K562 (cell line): Measurements from ENCODE around the gene CALY. TPM values are rescaled to one million over a fixed set of nuclear protein-coding genes. Genes with fewer than 3 reads are reported as not detected.

Experiments used
- ATAC-seq: fragments of 200-7000 bp; cut with Tn5 transposase; 3 replicates; pipeline ENCODE4 v1.9.1; 2020; ENCODE audit warnings: moderate library complexity
- BruUV-seq: library from RNA; stranded (reverse); fragments of 400-500 nt; replicated peaks from 2 replicates; lab custom pipeline; 2021; lab: Mats Ljungman, UMichigan
- CTCF ChIA-PET: fragments of 300-600 bp; formaldehyde crosslinking; extraction: SDS; loops from one replicate; lab custom pipeline; 2021; ENCODE audit warnings: low intra/inter-chr PET ratio; lab: Yijun Ruan, JAX
- POLR2A ChIA-PET: fragments of 300-600, 350-650 bp; sonication (Branson Sonifier 250); formaldehyde crosslinking; extraction: SDS; loops from one replicate; lab custom pipeline; 2021; ENCODE audit warnings: antibody characterized with exemption, inconsistent platforms; lab: Yijun Ruan, JAX
- DNase-seq, 4 experiments: peaks; one replicate each; pipeline versions ENCODE4 v3.0.0 to v3.0.0-alpha.2; 2011 to 2018; ENCODE audit warnings: low spot score in 3 of 4, mixed read lengths in 3 of 4; ENCODE audit errors: extremely low read depth in 1 of 4
- FAIRE-seq: peaks from 2 replicates; lab custom pipeline; 2011; peaks lifted over from hg19 to GRCh38; lab: Jason Lieb, UNC
- H2AFZ ChIP-seq: 2 replicates; pipeline ENCODE4 v1.6.0; 2011; ENCODE audit warnings: low read depth, low read length, control low read depth, inconsistent platforms
- H3K27ac ChIP-seq: fragments of 200-600 bp; 3 replicates; pipeline ENCODE4 v1.8.0; 2011; ENCODE audit warnings: low read depth, mild to moderate bottlenecking, control low read depth, inconsistent platforms, low read length, moderate library complexity, mixed read lengths; ENCODE audit errors: extremely low read depth
- H3K27me3 ChIP-seq, 2 experiments: fragments of 300-600 bp in 1 of 2; 2 replicates in 1 of 2; 3 replicates in 1 of 2; pipeline versions ENCODE4 v1.6.0 to v1.8.0; 2011; ENCODE audit warnings: inconsistent platforms in 2 of 2, low read length in 2 of 2, mild to moderate bottlenecking in 1 of 2, mixed read lengths in 1 of 2, moderate library complexity in 1 of 2; ENCODE audit not compliant: control insufficient read depth in 2 of 2, insufficient read depth in 2 of 2
- H3K36me3 ChIP-seq: fragments of 300-600 bp; 3 replicates; pipeline ENCODE4 v1.8.0; 2011; ENCODE audit warnings: mild to moderate bottlenecking, low read length, inconsistent platforms; ENCODE audit not compliant: control insufficient read depth, insufficient read depth
- H3K4me1 ChIP-seq, 2 experiments: fragments of 200-600 bp in 1 of 2; replicated peaks in 1 of 2; 2 replicates in 1 of 2; 3 replicates in 1 of 2; pipeline versions ENCODE4 v1.5.1 to v1.8.0; 2011; ENCODE audit warnings: inconsistent platforms in 2 of 2, low read length in 2 of 2, mild to moderate bottlenecking in 1 of 2, mixed read lengths in 1 of 2, moderate library complexity in 1 of 2; ENCODE audit not compliant: control insufficient read depth in 2 of 2, insufficient read depth in 2 of 2
- H3K4me2 ChIP-seq: 2 replicates; pipeline ENCODE4 v1.6.1; 2011; ENCODE audit warnings: low read length, control low read depth, inconsistent platforms, mixed read lengths; ENCODE audit not compliant: insufficient read depth
- H3K4me3 ChIP-seq: fragments of 200-600 bp; sonication (generic), shearing (Covaris generic); 2 replicates; pipeline ENCODE4 v1.5.1; 2016; ENCODE audit warnings: control low read depth, inconsistent platforms
- H3K79me2 ChIP-seq: fragments of 200-600 bp; 3 replicates; pipeline ENCODE4 v1.8.0; 2011; ENCODE audit warnings: low read length, inconsistent platforms; ENCODE audit not compliant: control insufficient read depth, insufficient read depth
- H3K9ac ChIP-seq, 2 experiments: 2 replicates each; pipeline versions ENCODE4 v1.6.0 to v1.6.1; 2011; ENCODE audit warnings: low read depth in 2 of 2, low read length in 2 of 2, control low read depth in 1 of 2, inconsistent platforms in 1 of 2, mild to moderate bottlenecking in 1 of 2, mixed read lengths in 1 of 2; ENCODE audit not compliant: insufficient read depth in 1 of 2
- H3K9me1 ChIP-seq: one replicate; pipeline ENCODE4 v1.6.0; 2011; ENCODE audit warnings: inconsistent platforms, mild to moderate bottlenecking, low read length, moderate library complexity; ENCODE audit not compliant: control insufficient read depth, insufficient read depth
- H3K9me3 ChIP-seq: replicated peaks from 2 replicates; pipeline ENCODE4 v1.5.1; 2011; ENCODE audit warnings: low read depth, low read length, inconsistent platforms; ENCODE audit not compliant: control insufficient read depth, insufficient read depth
- H4K20me1 ChIP-seq: replicated peaks from 2 replicates; pipeline ENCODE4 v1.6.1; 2011; ENCODE audit warnings: low read length, inconsistent platforms, mixed read lengths; ENCODE audit not compliant: control insufficient read depth, insufficient read depth
- ADNP ChIP-seq: fragments of 200-800 bp; sonication (Bioruptor generic); IDR thresholded peaks from 2 replicates; pipeline ENCODE4 v1.6.1; 2016; ENCODE audit warnings: missing genetic modification characterization, missing compliant biosample characterization
- ASH1L ChIP-seq: fragments of 450-650 bp; IDR thresholded peaks from 2 replicates; pipeline ENCODE4 v1.6.1; 2018; ENCODE audit warnings: borderline replicate concordance, mild to moderate bottlenecking, low read depth; ENCODE audit not compliant: partially characterized antibody
- BCOR ChIP-seq: fragments of 450-650 bp; IDR thresholded peaks from 2 replicates; pipeline ENCODE4 v1.6.1; 2016
- CC2D1A ChIP-seq: fragments of 450-650 bp; IDR thresholded peaks from 2 replicates; pipeline ENCODE4 v1.6.1; 2017; ENCODE audit warnings: mild to moderate bottlenecking
- EP400 ChIP-seq: fragments of 450-650 bp; IDR thresholded peaks from 2 replicates; pipeline ENCODE4 v1.6.1; 2017; ENCODE audit warnings: antibody characterized with exemption, mild to moderate bottlenecking, moderate library complexity
- FOXA3 ChIP-seq, 2 experiments: fragments of 450-650 bp in 1 of 2; sonication (generic) in 1 of 2; formaldehyde crosslinking; IDR thresholded peaks in 1 of 2; conservative IDR thresholded peaks in 1 of 2; 2 replicates each; pipeline versions ENCODE4 v1.4.0 to v1.8.0; 2020 to 2022; ENCODE audit warnings: mild to moderate bottlenecking in 2 of 2, missing genetic modification reagents in 1 of 2
- FOXP1 ChIP-seq: sonication (generic); formaldehyde crosslinking; IDR thresholded peaks from 2 replicates; pipeline ENCODE4 v1.8.0; 2022; ENCODE audit warnings: mild to moderate bottlenecking, missing genetic modification reagents
- PHF20 ChIP-seq: fragments of 450-650 bp; IDR thresholded peaks from 2 replicates; pipeline ENCODE4 v1.6.1; 2018; ENCODE audit not compliant: partially characterized antibody
- SRSF1 ChIP-seq: fragments of 200-400 bp; formaldehyde crosslinking; IDR thresholded peaks from 2 replicates; pipeline ENCODE4 v1.6.1; 2017; ENCODE audit warnings: mild to moderate bottlenecking, low read depth, low read length, moderate library complexity
- TRIM24 ChIP-seq, 2 experiments: fragments of 450-650 bp; IDR thresholded peaks; 2 replicates each; pipeline ENCODE4 v1.6.1; 2016
- ZEB2 ChIP-seq: fragments of 450-650 bp; IDR thresholded peaks from 2 replicates; pipeline ENCODE4 v1.6.1; 2016
- ZKSCAN3 ChIP-seq: fragments of 250-450 bp; sonication (Bioruptor Pico); IDR thresholded peaks from 2 replicates; pipeline ENCODE4 v1.4.0; 2020
- ZNF282 ChIP-seq: sonication (generic); formaldehyde crosslinking; IDR thresholded peaks from 2 replicates; pipeline ENCODE4 v1.8.1; 2023; ENCODE audit warnings: missing genetic modification reagents
- ZNF431 ChIP-seq: sonication (generic); formaldehyde crosslinking; IDR thresholded peaks from 2 replicates; pipeline ENCODE4 v1.8.0; 2022; ENCODE audit warnings: mild to moderate bottlenecking, missing genetic modification reagents
- ZNF764 ChIP-seq: fragments of 250-450 bp; sonication (Bioruptor Pico); IDR thresholded peaks from 2 replicates; pipeline ENCODE4 v1.4.0; 2020; ENCODE audit warnings: low read depth, mild to moderate bottlenecking, moderate library complexity
- WGBS: fragments of 100-300 bp; shearing (Covaris generic); methylation state at CpG from one replicate; pipeline ENCODE4 v1.1.6; 2016; ENCODE audit warnings: low coverage, mixed read lengths; ENCODE audit not compliant: insufficient coverage; ENCODE audit errors: missing lambda C conversion rate; 5-methylcytosine and 5-hydroxymethylcytosine counted together
- in situ Hi-C: fragments of 300-500 bp; cut with MboI; formaldehyde crosslinking; loops from 4 replicates; pipeline ENCODE4 v1.15.0; 2018; ENCODE audit warnings: inconsistent platforms, mixed read lengths
- intact Hi-C: fragments of 100-400 bp; cut with micrococcal nuclease; formaldehyde crosslinking; loops from 2 replicates; pipeline ENCODE4 v1.14.2; 2022
- polyA plus RNA-seq, 8 experiments: library from polyadenylated mRNA; depleted of rRNA in 4 of 8; stranded (reverse) in 5 of 8; unstranded in 3 of 8; fragments of >200 nt; fragmentation: Nextera tagmentation in 2 of 8; fragmentation: Illumina TruSeq in 1 of 8; extraction: Ambion mirVana in 2 of 8; extraction: Trizol in 1 of 8; gene quantifications; 2 replicates each; pipeline versions ENCODE4 v1.2.1 to v1.2.3, GENCODE V29; 2011 to 2014; ENCODE audit warnings: inconsistent platforms in 1 of 8, missing spikeins in 1 of 8
- total RNA-seq, 7 experiments: library from RNA; depleted of rRNA in 6 of 7; stranded (reverse); fragments of >200 nt in 6 of 7; fragmentation: Illumina TruSeq in 2 of 7; extraction: Trizol in 2 of 7; gene quantifications; 2 replicates each; pipeline versions ENCODE4 v1.2.1 to v1.2.3, GENCODE V29; 2011 to 2021; ENCODE audit warnings: low replicate concordance in 1 of 7
- TF ChIP-seq, protein P1 (sequence below): fragments of 450-650 bp; formaldehyde crosslinking; IDR thresholded peaks from 2 replicates; pipeline ENCODE4 v1.4.0; 2022; ENCODE audit warnings: missing genetic modification characterization
- TF ChIP-seq, protein P2 (sequence below): fragments of 250-450 bp; sonication (Bioruptor Pico); IDR thresholded peaks from 2 replicates; pipeline ENCODE4 v1.6.1; 2021; ENCODE audit warnings: mild to moderate bottlenecking
- TF ChIP-seq, protein P3 (sequence below): sonication (generic); formaldehyde crosslinking; IDR thresholded peaks from 2 replicates; pipeline ENCODE4 v1.8.0; 2023; ENCODE audit warnings: mild to moderate bottlenecking, missing genetic modification reagents

CALY gene
- total and polyA plus RNA-seq, 9 of the 15 experiments (the other 6 are each of a cell fraction or from before 2014, with no cell fraction given), result not detected

DNA sequence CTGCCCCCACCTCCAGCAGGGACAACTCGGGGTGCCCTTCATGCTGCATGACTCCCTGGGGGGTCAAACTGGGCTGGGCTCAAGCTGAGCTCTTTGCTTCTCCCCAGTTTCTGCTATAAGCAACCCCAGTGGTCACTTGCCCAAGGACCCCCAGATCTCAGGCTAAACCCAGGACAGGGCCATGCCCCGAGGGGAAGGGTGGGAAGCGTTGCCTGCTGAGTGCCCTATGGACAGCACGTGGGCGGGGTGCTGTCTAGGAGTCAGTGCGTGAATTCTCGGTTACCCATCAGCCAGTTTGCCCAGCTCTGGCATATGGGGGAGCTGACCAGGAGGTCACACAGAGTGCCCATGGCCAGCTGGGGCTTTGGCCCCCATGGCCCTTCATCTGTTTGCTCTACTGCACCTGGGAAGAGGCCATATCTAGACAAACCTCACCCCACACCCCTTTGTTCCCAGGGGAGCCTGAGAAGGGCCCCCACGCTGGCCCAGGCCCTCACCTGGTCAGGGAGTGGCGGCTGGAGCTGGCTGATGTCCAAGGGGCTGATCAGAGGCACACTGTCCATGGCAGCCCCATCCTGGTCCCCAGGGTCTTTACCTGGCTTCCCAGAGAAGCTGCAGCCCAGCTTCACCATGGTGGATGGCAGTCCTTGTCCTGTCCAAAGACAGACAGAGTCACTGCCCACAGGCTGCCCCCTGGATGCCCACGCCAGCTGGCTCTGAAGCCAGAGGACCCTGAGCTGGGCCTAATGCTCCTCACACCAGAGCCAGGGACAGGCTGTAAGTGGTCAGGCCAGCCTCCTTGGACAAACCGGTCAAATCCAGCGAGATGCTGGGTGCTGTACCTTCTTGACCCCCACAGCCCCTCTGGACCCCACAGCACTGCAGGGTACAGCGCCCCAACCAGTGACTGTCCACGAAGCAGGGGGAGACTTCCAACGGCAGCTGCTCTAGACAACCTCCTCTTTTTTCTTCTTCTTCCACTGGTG is 8.0 kb downstream of the CALY start:
- Histone ChIP-seq H3K79me2 (no peaks in the 10 kb centered on the region), H3K36me3 (no peaks in the 10 kb centered on the region), H3K4me2 (no peak overlapping the region), H3K27me3 (peaks cover 4 to 6% of the 10 kb centered on the region in 2 experiments; a peak in 3 of 5 replicates), H3K9me1 (no peaks in the 10 kb centered on the region), H3K4me3 (no peak overlapping the region), H3K27ac (no peak overlapping the region), H2AFZ (no peak overlapping the region), H3K4me1 (peaks cover 0 to 49% of the 10 kb centered on the region in 2 experiments; a peak in 3 of 5 replicates), H3K9me3 (no peaks in the 10 kb centered on the region), H3K9ac (peak overlapping the region in 1 of 2 experiments; percentile 13; a peak in 1 of 4 replicates), H4K20me1 (no peaks in the 10 kb centered on the region)
- ATAC-seq (no peak), FAIRE-seq (no peak), DNase-seq (no peak)
- intact Hi-C loops (loop anchor here (5.0 to 10.0 kb wide), 3 partner anchors 66 to 156 kb away; partner anchors contain the start of gene MTG1), in situ Hi-C loops (no loop called here)
- 7% methylated on average over 12 of the region's 15 CpGs for whole genome bisulfite sequencing
- CTCF ChIA-PET, result no interaction called here
- POLR2A ChIA-PET, result interaction anchor here (0.7 kb wide), 1 partner anchor 43 kb away, joined by 3 read pairs; no protein-coding TSS in a partner anchor
- BruUV-seq, result no TSS peak
- no peak for TF ChIP-seq FOXA3 (CRISPR knock-in tag; conservative IDR thresholded peaks at IDR 0.05 in 1 of 2, IDR thresholded peaks at IDR 0.05 in 1 of 2)
- TF ChIP-seq, protein P1, sequence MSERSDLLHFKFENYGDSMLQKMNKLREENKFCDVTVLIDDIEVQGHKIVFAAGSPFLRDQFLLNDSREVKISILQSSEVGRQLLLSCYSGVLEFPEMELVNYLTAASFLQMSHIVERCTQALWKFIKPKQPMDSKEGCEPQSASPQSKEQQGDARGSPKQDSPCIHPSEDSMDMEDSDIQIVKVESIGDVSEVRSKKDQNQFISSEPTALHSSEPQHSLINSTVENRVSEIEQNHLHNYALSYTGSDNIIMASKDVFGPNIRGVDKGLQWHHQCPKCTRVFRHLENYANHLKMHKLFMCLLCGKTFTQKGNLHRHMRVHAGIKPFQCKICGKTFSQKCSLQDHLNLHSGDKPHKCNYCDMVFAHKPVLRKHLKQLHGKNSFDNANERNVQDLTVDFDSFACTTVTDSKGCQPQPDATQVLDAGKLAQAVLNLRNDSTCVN (CRISPR knock-in tag), result no peak
- TF ChIP-seq ZNF282 (CRISPR knock-in tag), result no peak
- TF ChIP-seq ZKSCAN3 (CRISPR knock-in tag), result no peak
- no peak for TF ChIP-seq SRSF1
- TF ChIP-seq, protein P2, sequence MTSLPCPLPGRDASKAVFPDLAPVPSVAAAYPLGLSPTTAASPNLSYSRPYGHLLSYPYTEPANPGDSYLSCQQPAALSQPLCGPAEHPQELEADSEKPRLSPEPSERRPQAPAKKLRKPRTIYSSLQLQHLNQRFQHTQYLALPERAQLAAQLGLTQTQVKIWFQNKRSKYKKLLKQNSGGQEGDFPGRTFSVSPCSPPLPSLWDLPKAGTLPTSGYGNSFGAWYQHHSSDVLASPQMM, result no peak
- TF ChIP-seq BCOR, result no peak
- no peak for TF ChIP-seq FOXP1
- TF ChIP-seq, protein P3, sequence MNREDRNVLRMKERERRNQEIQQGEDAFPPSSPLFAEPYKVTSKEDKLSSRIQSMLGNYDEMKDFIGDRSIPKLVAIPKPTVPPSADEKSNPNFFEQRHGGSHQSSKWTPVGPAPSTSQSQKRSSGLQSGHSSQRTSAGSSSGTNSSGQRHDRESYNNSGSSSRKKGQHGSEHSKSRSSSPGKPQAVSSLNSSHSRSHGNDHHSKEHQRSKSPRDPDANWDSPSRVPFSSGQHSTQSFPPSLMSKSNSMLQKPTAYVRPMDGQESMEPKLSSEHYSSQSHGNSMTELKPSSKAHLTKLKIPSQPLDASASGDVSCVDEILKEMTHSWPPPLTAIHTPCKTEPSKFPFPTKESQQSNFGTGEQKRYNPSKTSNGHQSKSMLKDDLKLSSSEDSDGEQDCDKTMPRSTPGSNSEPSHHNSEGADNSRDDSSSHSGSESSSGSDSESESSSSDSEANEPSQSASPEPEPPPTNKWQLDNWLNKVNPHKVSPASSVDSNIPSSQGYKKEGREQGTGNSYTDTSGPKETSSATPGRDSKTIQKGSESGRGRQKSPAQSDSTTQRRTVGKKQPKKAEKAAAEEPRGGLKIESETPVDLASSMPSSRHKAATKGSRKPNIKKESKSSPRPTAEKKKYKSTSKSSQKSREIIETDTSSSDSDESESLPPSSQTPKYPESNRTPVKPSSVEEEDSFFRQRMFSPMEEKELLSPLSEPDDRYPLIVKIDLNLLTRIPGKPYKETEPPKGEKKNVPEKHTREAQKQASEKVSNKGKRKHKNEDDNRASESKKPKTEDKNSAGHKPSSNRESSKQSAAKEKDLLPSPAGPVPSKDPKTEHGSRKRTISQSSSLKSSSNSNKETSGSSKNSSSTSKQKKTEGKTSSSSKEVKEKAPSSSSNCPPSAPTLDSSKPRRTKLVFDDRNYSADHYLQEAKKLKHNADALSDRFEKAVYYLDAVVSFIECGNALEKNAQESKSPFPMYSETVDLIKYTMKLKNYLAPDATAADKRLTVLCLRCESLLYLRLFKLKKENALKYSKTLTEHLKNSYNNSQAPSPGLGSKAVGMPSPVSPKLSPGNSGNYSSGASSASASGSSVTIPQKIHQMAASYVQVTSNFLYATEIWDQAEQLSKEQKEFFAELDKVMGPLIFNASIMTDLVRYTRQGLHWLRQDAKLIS (CRISPR knock-in tag), result no peak
- no peak for TF ChIP-seq PHF20
- no peak for TF ChIP-seq ZEB2
- no peak for TF ChIP-seq ADNP (tag)
- no peak for TF ChIP-seq ZNF431 (CRISPR knock-in tag)
- TF ChIP-seq EP400, result no peak
- TF ChIP-seq TRIM24 (IDR thresholded peaks at IDR 0.05), result no peak
- no peak for TF ChIP-seq ASH1L
- TF ChIP-seq ZNF764 (CRISPR knock-in tag), result no peak
- TF ChIP-seq CC2D1A, result no peak
